SK-MEL-5 (cell line): ENCODE measurements around the gene PSD4. TPM values are rescaled to one million over a fixed set of nuclear protein-coding genes. Genes with fewer than 3 reads are reported as not detected.

ENCODE experiments used
- DNase-seq: peaks from one replicate; pipeline ENCODE4 v3.0.0-alpha.2; 2016; ENCODE audit warnings: low read depth, low spot score
- in situ Hi-C: cut with HindIII; loops from 2 replicates; pipeline ENCODE4 v1.10.0; 2016; ENCODE audit warnings: low sequenced_read_pairs, high pct_unique_total_duplicates, low pct_unique_long_range_greater_than_20kb
- total RNA-seq: library from RNA; depleted of rRNA; stranded (reverse); fragments of >200 nt; shearing (Covaris generic); gene quantifications from 2 replicates; pipeline ENCODE4 v1.2.3, GENCODE V29; 2014; rRNA removed

PSD4 gene
- total RNA-seq, 1 experiment from 2014 or later = 0.63 TPM

DNA sequence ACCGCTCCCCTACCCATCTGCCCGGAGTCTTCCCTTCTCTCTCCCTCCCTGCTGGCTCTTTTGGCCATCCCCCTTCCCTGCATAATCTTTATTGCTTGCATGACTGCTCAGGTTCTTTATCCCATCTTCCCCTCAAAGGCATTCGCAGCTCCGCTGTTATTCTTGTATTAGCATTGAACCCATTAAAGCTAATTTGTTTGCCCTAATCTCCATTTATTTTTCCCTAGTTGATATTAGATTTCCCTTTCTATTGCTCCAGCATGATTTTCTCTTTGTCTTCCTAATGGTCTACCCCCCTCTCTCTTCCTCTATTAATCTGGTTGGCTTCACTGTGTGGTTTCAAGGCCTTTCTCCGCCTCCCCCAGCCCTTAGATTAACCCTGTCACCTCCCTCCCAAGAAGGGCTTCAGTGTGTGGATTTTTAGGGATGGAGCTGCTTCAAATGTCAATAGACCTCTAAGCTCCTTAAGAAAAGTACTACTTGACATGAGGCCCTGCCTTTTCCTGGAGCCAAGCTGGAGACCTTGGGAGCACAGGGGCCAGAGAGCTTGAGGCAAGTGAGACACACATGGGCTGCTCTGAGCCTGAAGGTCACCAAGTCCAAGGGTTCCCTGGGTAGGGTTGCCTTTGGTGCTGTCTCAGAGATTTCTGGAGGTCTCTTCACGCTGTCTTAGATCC lies 84.8 kb downstream of the PSD4 start:
- in situ Hi-C loops = no loop called here
- DNase-seq = no peak

Other genes starting within 250 kb of the PSD4 start
- gene IL36G, start 196.0 kb upstream of the PSD4 start, total RNA-seq = not detected in 2 replicates
- not detected in 2 replicates for gene IL36A, start 168.5 kb upstream of the PSD4 start, total RNA-seq
- gene IL36B, start 121.1 kb upstream of the PSD4 start, total RNA-seq = not detected in 2 replicates
- gene IL36RN, start 114.8 kb upstream of the PSD4 start, total RNA-seq = not detected in 2 replicates
- not detected in 2 replicates for gene IL1F10, start 106.0 kb upstream of the PSD4 start, total RNA-seq
- not detected in 2 replicates for gene IL1RN, start 46.4 kb upstream of the PSD4 start, total RNA-seq
- 0.75 and 0.90 TPM in 2 replicates for gene PAX8, start 105.0 kb downstream of the PSD4 start, total RNA-seq